Adrenal gland (tissue), 12 donors: ENCODE results near the gene ASMTL. TPM values are rescaled to one million over a fixed set of nuclear protein-coding genes. Genes with fewer than 3 reads are reported as not detected.

ENCODE experiments used
- DNase-seq, 7 donors: peaks; one replicate each; pipeline ENCODE4 v3.0.0-alpha.2; 2019 to 2020
- H3K27ac ChIP-seq, 5 donors: fragments of 200-600 bp; sonication (generic) in 4 of 5; 1 replicate in 3 of 5; 2 replicates in 2 of 5; pipeline versions ENCODE4 v1.5.1 to v1.8.0; 2016 to 2020; ENCODE audit warnings: mild to moderate bottlenecking in 1 of 5
- H3K27me3 ChIP-seq: fragments of 200-600 bp; 2 replicates; pipeline ENCODE4 v1.8.0; 2021
- H3K36me3 ChIP-seq, 2 donors: fragments of 200-600 bp; replicated peaks in 1 of 2; 1 replicate in 1 of 2; 2 replicates in 1 of 2; pipeline versions ENCODE4 v1.5.1 to v1.8.0; 2018 to 2022
- H3K4me1 ChIP-seq, 2 donors: fragments of 200-600 bp; replicated peaks in 1 of 2; 1 replicate in 1 of 2; 2 replicates in 1 of 2; pipeline versions ENCODE4 v1.5.1 to v1.8.0; 2018 to 2021
- H3K4me3 ChIP-seq, 4 donors: fragments of 200-600 bp; sonication (generic) in 3 of 4; one replicate each; pipeline ENCODE4 v1.5.1; 2016 to 2018
- H3K9me3 ChIP-seq, 3 donors: fragments of 200-600 bp; sonication (generic) in 1 of 3; replicated peaks in 1 of 3; 1 replicate in 2 of 3; 2 replicates in 1 of 3; pipeline versions ENCODE4 v1.5.1 to v1.8.0; 2016 to 2021
- CTCF ChIP-seq, 6 experiments: fragments of 450-650 bp in 4 of 6; fragments of 200-600 bp in 2 of 6; sonication (generic) in 1 of 6; IDR thresholded peaks; 1 replicate in 5 of 6; 2 replicates in 1 of 6; pipeline versions ENCODE4 v1.5.1 to v1.8.0; 2016 to 2021; ENCODE audit warnings: antibody characterized with exemption in 6 of 6, mild to moderate bottlenecking in 2 of 6, moderate library complexity in 1 of 6
- POLR2A ChIP-seq, 2 donors: fragments of 450-650 bp; IDR thresholded peaks; one replicate each; pipeline ENCODE4 v1.6.1; 2017; ENCODE audit warnings: antibody characterized with exemption in 2 of 2, mild to moderate bottlenecking in 2 of 2, moderate library complexity in 1 of 2
- WGBS, 4 donors: extraction: QIAGEN DNeasy Blood & Tissue Kit in 2 of 4; methylation state at CpG; one replicate each; pipeline versions ENCODE4 v1.1.5 to v1.1.7; 2013 to 2017; 5-methylcytosine and 5-hydroxymethylcytosine counted together
- intact Hi-C, 2 donors: fragments of 100-400 bp; cut with DNase I; formaldehyde crosslinking; loops; one replicate each; pipeline versions ENCODE4 v1.14.1 to v1.15.0; 2022 to 2023
- polyA plus RNA-seq, 3 donors: library from polyadenylated mRNA; stranded (reverse); fragments of 200-250 nt in 2 of 3; fragments of 350-450 nt in 1 of 3; fragmentation: Illumina TruSeq in 1 of 3; extraction: RNeasy Lipid Tissue Mini Kit (QIAGEN cat#74804) in 1 of 3; gene quantifications; one replicate each; pipeline ENCODE4 v1.2.3, GENCODE V29; 2013 to 2014
- total RNA-seq, 9 donors: library from RNA; depleted of rRNA in 4 of 9; stranded (reverse); fragments of >200 nt in 4 of 9; fragments of 120-200 nt in 1 of 9; fragmentation: NEBNext Ultra II Directional in 1 of 9; extraction: Animal tissue kit (Norgen Biotek cat#: 25700) in 1 of 9; gene quantifications; one replicate each; pipeline versions ENCODE4 v1.1.0 to v1.2.4, GENCODE V29; 2013 to 2023
- donor health status: healthy with polysubstance abuse.
- donor health status: Bipolar disorder and iron deficiency.
- donor health status: DM: yes; HTN: yes; CAD: no.
- donor health status: DM: no; HTN: no; CAD: no.
- donor health status: DM: no; HTN: no; CAD: no.
- donor health status: DM: yes; HTN: yes; CAD: no.

The ASMTL gene
- total and polyA plus RNA-seq, 12 donors: 7.9 to 35.5 (median 30.9) TPM

- peak in 1 of 7 donors; percentile 14 for DNase-seq
- H3K4me3 ChIP-seq: no peak overlapping the region
- H3K9me3 ChIP-seq: no peaks in the 10 kb centered on the region
- H3K27ac ChIP-seq: no peak overlapping the region
- 72 to 87% (median 84%) methylated on average over 16 to 27 of the region's 27 CpGs for WGBS, 4 donors
- peaks cover 0 to 23% of the 10 kb centered on the region in 2 donors for H3K36me3 ChIP-seq
- intact Hi-C loops: no loop called here
- H3K27me3 ChIP-seq: no peaks in the 10 kb centered on the region
- no peaks in the 10 kb centered on the region for H3K4me1 ChIP-seq
- no peak for TF ChIP-seq CTCF (IDR thresholded peaks at IDR 0.05)
- TF ChIP-seq POLR2A (IDR thresholded peaks at IDR 0.05): no peak
These were observed 51.8 kb downstream of the ASMTL start for GRCh38 chrX:1400742-1401471.

GRCh38 chrX:1400049-1400448 lies 52.7 kb downstream of the ASMTL start:
- H3K9me3 ChIP-seq: no peaks in the 10 kb centered on the region
- H3K27me3 ChIP-seq: no peaks in the 10 kb centered on the region
- TF ChIP-seq CTCF (IDR thresholded peaks at IDR 0.05) (no peak), POLR2A (IDR thresholded peaks at IDR 0.05) (no peak)
- peak in 2 of 7 donors; percentile 0 to 11 for DNase-seq
- intact Hi-C loops: no loop called here
- no peak overlapping the region for H3K27ac ChIP-seq
- peaks cover 0 to 15% of the 10 kb centered on the region in 2 donors for H3K36me3 ChIP-seq
- WGBS, 4 donors: 85 to 96% (median 95%) methylated on average over 10 to 12 of the region's 12 CpGs
- H3K4me1 ChIP-seq: no peaks in the 10 kb centered on the region
- H3K4me3 ChIP-seq: no peak overlapping the region

- peaks cover 0 to 8% of the 10 kb centered on the region in 2 donors for H3K36me3 ChIP-seq
- no peak for TF ChIP-seq POLR2A (IDR thresholded peaks at IDR 0.05)
- TF ChIP-seq CTCF (IDR thresholded peaks at IDR 0.05): peak in 1 of 6 experiments; percentile 4
- no peak overlapping the region for H3K4me3 ChIP-seq
- WGBS, 4 donors: 76 to 94% (median 93%) methylated on average over 24 to 29 of the region's 29 CpGs
- H3K27ac ChIP-seq: no peak overlapping the region
- DNase-seq: peak in 4 of 7 donors; percentile 12 to 81 (median 72)
- H3K4me1 ChIP-seq: no peaks in the 10 kb centered on the region
- H3K27me3 ChIP-seq: no peaks in the 10 kb centered on the region
- intact Hi-C loops: loop anchor here (10.0 kb wide), 2 partner anchors 46 to 74 kb away; no protein-coding TSS in a partner anchor
- H3K9me3 ChIP-seq: no peaks in the 10 kb centered on the region
These were observed 54.0 kb downstream of the ASMTL start for GRCh38 chrX:1398431-1399340.
